Measurements from ENCODE around the gene VPS8. TPM values are rescaled to one million over a fixed set of nuclear protein-coding genes. Genes with fewer than 3 reads are reported as not detected.

Gene VPS8
- total and polyA plus RNA-seq, 8 donors = 41.5 to 114 (median 51.3) TPM

GRCh38 chr3:184846496-184846895 is 34.5 kb downstream of the VPS8 start:
- no peak for ATAC-seq
- no peak for TF ChIP-seq CTCF (IDR thresholded peaks at IDR 0.05)
- no peak overlapping the region for H3K4me3 ChIP-seq
- H3K4me1 ChIP-seq = no peaks in the 10 kb centered on the region
- peaks cover 0 to 20% of the 10 kb centered on the region in 2 donors for H3K36me3 ChIP-seq
- intact Hi-C loops (cut with DNase I) = no loop called here
- DNase-seq = no peak
- no peak overlapping the region for H3K27ac ChIP-seq
- no peaks in the 10 kb centered on the region for H3K9me3 ChIP-seq
- H3K27me3 ChIP-seq = no peaks in the 10 kb centered on the region

GRCh38 chr3:184848934-184849333 is 37.0 kb downstream of the VPS8 start:
- no peaks in the 10 kb centered on the region for H3K27me3 ChIP-seq
- H3K4me1 ChIP-seq = no peaks in the 10 kb centered on the region

GRCh38 chr3:184850201-184850600 is 38.2 kb downstream of the VPS8 start:
- Histone ChIP-seq H3K9me3 (no peaks in the 10 kb centered on the region), H3K4me1 (no peaks in the 10 kb centered on the region), H3K4me3 (no peak overlapping the region), H3K27me3 (no peaks in the 10 kb centered on the region), H3K36me3 (peaks cover 0 to 54% of the 10 kb centered on the region in 2 donors), H3K27ac (no peak overlapping the region)
- intact Hi-C loops (cut with DNase I) = no loop called here
- no peak for ATAC-seq
- TF ChIP-seq CTCF (IDR thresholded peaks at IDR 0.05) = no peak
- no peak for DNase-seq

More at GRCh38 chr3:184848934-184849333, 37.0 kb downstream of the VPS8 start:
- TF ChIP-seq CTCF (IDR thresholded peaks at IDR 0.05) = no peak
- Histone ChIP-seq H3K27ac (no peak overlapping the region), H3K36me3 (peaks cover 0 to 42% of the 10 kb centered on the region in 2 donors), H3K4me3 (no peak overlapping the region), H3K9me3 (no peaks in the 10 kb centered on the region)
- intact Hi-C loops (cut with DNase I) = no loop called here
- DNase-seq (no peak), ATAC-seq (no peak)

GRCh38 chr3:184857099-184857498 is 45.1 kb downstream of the VPS8 start:
- no peaks in the 10 kb centered on the region for H3K9me3 ChIP-seq
- intact Hi-C loops (cut with DNase I) = no loop called here
- ATAC-seq (no peak), DNase-seq (no peak)
- no peak overlapping the region for H3K4me3 ChIP-seq
- H3K27me3 ChIP-seq = no peaks in the 10 kb centered on the region
- H3K36me3 ChIP-seq = peaks cover 9 to 94% of the 10 kb centered on the region in 2 donors
- TF ChIP-seq CTCF (IDR thresholded peaks at IDR 0.05) = no peak
- H3K27ac ChIP-seq = no peak overlapping the region
- H3K4me1 ChIP-seq = no peaks in the 10 kb centered on the region

- H3K4me3 ChIP-seq = no peak overlapping the region
- H3K4me1 ChIP-seq = no peaks in the 10 kb centered on the region
- H3K27ac ChIP-seq = peak overlapping the region in 1 of 2 donors; percentile 31
- DNase-seq = no peak
- no peaks in the 10 kb centered on the region for H3K9me3 ChIP-seq
- H3K36me3 ChIP-seq = peaks cover 0 to 90% of the 10 kb centered on the region in 2 donors
- H3K27me3 ChIP-seq = no peaks in the 10 kb centered on the region
- intact Hi-C loops (cut with DNase I) = no loop called here
- ATAC-seq = no peak
- TF ChIP-seq CTCF (IDR thresholded peaks at IDR 0.05) = no peak
These were observed 52.0 kb downstream of the VPS8 start for GRCh38 chr3:184864000-184864399.

Measured in left lung (tissue), 10 donors.